Ishikawa (cell line): Measurements from ENCODE around the gene MAFB.

Experiments
- CREB1 ChIP-seq: IDR thresholded peaks from 2 replicates; pipeline ENCODE4 v1.6.1; 2012; ENCODE audit warnings: low read depth
- FOXM1 ChIP-seq: IDR thresholded peaks from 2 replicates; pipeline ENCODE4 v1.6.1; 2012; ENCODE audit warnings: low read depth, borderline replicate concordance
- REST ChIP-seq: IDR thresholded peaks from 2 replicates; pipeline ENCODE4 v1.6.1; 2012; ENCODE audit warnings: low read depth, mild to moderate bottlenecking

DNA sequence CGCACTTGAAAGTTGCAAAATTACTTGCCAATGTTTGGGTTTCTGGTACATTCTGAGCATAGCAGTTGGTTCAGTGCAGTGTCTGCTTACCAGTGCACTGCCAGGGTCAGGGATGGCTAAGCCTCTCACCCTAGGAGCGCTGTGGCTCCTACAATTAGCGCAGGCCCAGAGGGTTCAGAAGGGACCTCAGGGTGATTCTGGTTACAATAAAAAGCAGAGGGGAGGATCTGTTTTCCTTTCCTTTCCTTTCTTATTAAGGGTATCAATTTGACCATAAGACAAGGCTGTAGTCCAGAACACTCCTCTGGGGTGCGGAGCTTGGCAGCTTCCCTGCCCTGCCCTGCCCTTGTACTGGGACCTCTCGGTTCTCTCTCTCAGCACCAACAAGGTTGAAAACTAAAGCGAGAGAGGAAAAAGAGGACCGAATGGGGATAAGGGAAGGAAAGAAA is 2.6 kb downstream of the MAFB start:
- TF ChIP-seq FOXM1 = no peak
- no peak for TF ChIP-seq REST
- no peak for TF ChIP-seq CREB1
